OCI-LY7 (cell line): ENCODE results near the gene EPHA3.

Source experiments
- CTCF ChIP-seq: fragments of 200-600 bp; sonication (generic); conservative IDR thresholded peaks from 2 replicates; pipeline ENCODE4 v1.5.1; 2014; ENCODE audit warnings: mild to moderate bottlenecking, antibody characterized with exemption, low read length, moderate library complexity, mixed read lengths
- EZH2phosphoT487 ChIP-seq: fragments of 200-600 bp; sonication (generic); IDR thresholded peaks from 2 replicates; pipeline ENCODE4 v1.6.1; 2018; ENCODE audit warnings: low read depth, borderline replicate concordance, mild to moderate bottlenecking, mixed run types, antibody characterized with exemption, low read length, moderate library complexity, mixed read lengths

- TF ChIP-seq CTCF (no peak), EZH2phosphoT487 (no peak)
These were observed 414.7 kb downstream of the EPHA3 start for GRCh38 chr3:89522155-89522554.
